ENCODE measurements around the gene CNTNAP2.
"Not testable (repeated sequence)": the region's sequence is repeated elsewhere in the genome, so short reads cannot be mapped to it uniquely, and the experiment has no call there.

The CNTNAP2 gene

GRCh38 chr7:148318838-148319237, 2202.2 kb downstream of the CNTNAP2 start:
- DNase-seq (ENCODE audit: low read depth), result no peak

GRCh38 chr7:148319316-148319808, 2202.8 kb downstream of the CNTNAP2 start:
- DNase-seq (ENCODE audit: low read depth), result no peak

GRCh38 chr7:148325208-148325607, 2208.6 kb downstream of the CNTNAP2 start:
- DNase-seq (ENCODE audit: low read depth), result no peak

GRCh38 chr7:148327379-148327778, 2210.8 kb downstream of the CNTNAP2 start:
- DNase-seq (ENCODE audit: low read depth), result no peak

GRCh38 chr7:148328906-148329305, 2212.3 kb downstream of the CNTNAP2 start:
- DNase-seq (ENCODE audit: low read depth), result no peak

- DNase-seq (ENCODE audit: low read depth), result no peak
Observed at GRCh38 chr7:148330124-148330818, 2213.7 kb downstream of the CNTNAP2 start.

- DNase-seq (ENCODE audit: low read depth), result no peak
Observed at GRCh38 chr7:148330822-148331221, 2214.2 kb downstream of the CNTNAP2 start.

- not testable (repeated sequence) for DNase-seq (ENCODE audit: low read depth)
Observed at GRCh38 chr7:148331456-148331855, 2214.9 kb downstream of the CNTNAP2 start.

GRCh38 chr7:148332191-148333186, 2215.9 kb downstream of the CNTNAP2 start:
- no peak for DNase-seq (ENCODE audit: low read depth)

- DNase-seq (ENCODE audit: low read depth), result no peak
Observed at GRCh38 chr7:148334441-148334956, 2217.9 kb downstream of the CNTNAP2 start.

- DNase-seq (ENCODE audit: low read depth), result peak; percentile 81
Observed at GRCh38 chr7:148334959-148335577, 2218.5 kb downstream of the CNTNAP2 start.

GRCh38 chr7:148335790-148336189, 2219.2 kb downstream of the CNTNAP2 start:
- DNase-seq (ENCODE audit: low read depth), result no peak

- DNase-seq (ENCODE audit: low read depth), result no peak
Observed at GRCh38 chr7:148336411-148336810, 2219.8 kb downstream of the CNTNAP2 start.

GRCh38 chr7:148337246-148337965, 2220.8 kb downstream of the CNTNAP2 start:
- DNase-seq (ENCODE audit: low read depth), result no peak

- no peak for DNase-seq (ENCODE audit: low read depth)
Observed at GRCh38 chr7:148337995-148338747, 2221.6 kb downstream of the CNTNAP2 start.

- no peak for DNase-seq (ENCODE audit: low read depth)
Observed at GRCh38 chr7:148340438-148341280, 2224.1 kb downstream of the CNTNAP2 start.

- no peak for DNase-seq (ENCODE audit: low read depth)
Observed at GRCh38 chr7:148344406-148344805, 2227.8 kb downstream of the CNTNAP2 start.

- no peak for DNase-seq (ENCODE audit: low read depth)
Observed at GRCh38 chr7:148347981-148348380, 2231.4 kb downstream of the CNTNAP2 start.

GRCh38 chr7:148348466-148348865, 2231.9 kb downstream of the CNTNAP2 start:
- no peak for DNase-seq (ENCODE audit: low read depth)

GRCh38 chr7:148356303-148356702, 2239.7 kb downstream of the CNTNAP2 start:
- peak; percentile 28 for DNase-seq (ENCODE audit: low read depth)

Measured in stromal cell of bone marrow (primary cell).